ENCODE measurements around the gene NDUFA12. TPM values are rescaled to one million over a fixed set of nuclear protein-coding genes. Genes with fewer than 3 reads are reported as not detected.

NDUFA12 gene
- total RNA-seq, 1 experiment from 2014 or later: 129 TPM

- in situ Hi-C loops (cut with HindIII; ENCODE audit: low pct_unique_long_range_greater_than_20kb, low sequenced_read_pairs): no loop called here
- DNase-seq (ENCODE audit: low read depth, low spot score): no peak
Measured at GRCh38 chr12:94954948-94955592, 48.4 kb downstream of the NDUFA12 start.

- in situ Hi-C loops (cut with HindIII; ENCODE audit: low pct_unique_long_range_greater_than_20kb, low sequenced_read_pairs): no loop called here
- DNase-seq (ENCODE audit: low read depth, low spot score): peak; percentile 18
Measured at GRCh38 chr12:94954029-94954685, 49.3 kb downstream of the NDUFA12 start.

GRCh38 chr12:94952325-94952724 lies 51.2 kb downstream of the NDUFA12 start:
- in situ Hi-C loops (cut with HindIII; ENCODE audit: low pct_unique_long_range_greater_than_20kb, low sequenced_read_pairs): no loop called here
- DNase-seq (ENCODE audit: low read depth, low spot score): no peak

- in situ Hi-C loops (cut with HindIII; ENCODE audit: low pct_unique_long_range_greater_than_20kb, low sequenced_read_pairs): no loop called here
- no peak for DNase-seq (ENCODE audit: low read depth, low spot score)
Measured at GRCh38 chr12:94951071-94951934, 52.2 kb downstream of the NDUFA12 start.

GRCh38 chr12:94948232-94948810 lies 55.2 kb downstream of the NDUFA12 start:
- in situ Hi-C loops (cut with HindIII; ENCODE audit: low pct_unique_long_range_greater_than_20kb, low sequenced_read_pairs): no loop called here
- no peak for DNase-seq (ENCODE audit: low read depth, low spot score)

- in situ Hi-C loops (cut with HindIII; ENCODE audit: low pct_unique_long_range_greater_than_20kb, low sequenced_read_pairs): no loop called here
- no peak for DNase-seq (ENCODE audit: low read depth, low spot score)
Measured at GRCh38 chr12:94942663-94943062, 60.8 kb downstream of the NDUFA12 start.

GRCh38 chr12:94941440-94941862 lies 62.0 kb downstream of the NDUFA12 start:
- DNase-seq (ENCODE audit: low read depth, low spot score): no peak
- in situ Hi-C loops (cut with HindIII; ENCODE audit: low pct_unique_long_range_greater_than_20kb, low sequenced_read_pairs): no loop called here

- in situ Hi-C loops (cut with HindIII; ENCODE audit: low pct_unique_long_range_greater_than_20kb, low sequenced_read_pairs): no loop called here
- DNase-seq (ENCODE audit: low read depth, low spot score): no peak
Measured at GRCh38 chr12:94940771-94941170, 62.7 kb downstream of the NDUFA12 start.

GRCh38 chr12:94938583-94938982 lies 64.9 kb downstream of the NDUFA12 start:
- in situ Hi-C loops (cut with HindIII; ENCODE audit: low pct_unique_long_range_greater_than_20kb, low sequenced_read_pairs): no loop called here
- no peak for DNase-seq (ENCODE audit: low read depth, low spot score)

GRCh38 chr12:94930772-94931171 lies 72.7 kb downstream of the NDUFA12 start:
- in situ Hi-C loops (cut with HindIII; ENCODE audit: low pct_unique_long_range_greater_than_20kb, low sequenced_read_pairs): no loop called here
- DNase-seq (ENCODE audit: low read depth, low spot score): no peak

GRCh38 chr12:94930216-94930654 lies 73.3 kb downstream of the NDUFA12 start:
- in situ Hi-C loops (cut with HindIII; ENCODE audit: low pct_unique_long_range_greater_than_20kb, low sequenced_read_pairs): no loop called here
- DNase-seq (ENCODE audit: low read depth, low spot score): no peak

- in situ Hi-C loops (cut with HindIII; ENCODE audit: low pct_unique_long_range_greater_than_20kb, low sequenced_read_pairs): no loop called here
Measured at GRCh38 chr12:94929780-94930179, 73.7 kb downstream of the NDUFA12 start.

GRCh38 chr12:94925729-94926128 lies 77.8 kb downstream of the NDUFA12 start:
- DNase-seq (ENCODE audit: low read depth, low spot score): peak; percentile 24
- in situ Hi-C loops (cut with HindIII; ENCODE audit: low pct_unique_long_range_greater_than_20kb, low sequenced_read_pairs): no loop called here

More at GRCh38 chr12:94929780-94930179, 73.7 kb downstream of the NDUFA12 start:
- no peak for DNase-seq (ENCODE audit: low read depth, low spot score)

GRCh38 chr12:94925206-94925605 lies 78.3 kb downstream of the NDUFA12 start:
- no peak for DNase-seq (ENCODE audit: low read depth, low spot score)
- in situ Hi-C loops (cut with HindIII; ENCODE audit: low pct_unique_long_range_greater_than_20kb, low sequenced_read_pairs): no loop called here

GRCh38 chr12:94922561-94922960 lies 80.9 kb downstream of the NDUFA12 start:
- in situ Hi-C loops (cut with HindIII; ENCODE audit: low pct_unique_long_range_greater_than_20kb, low sequenced_read_pairs): no loop called here
- no peak for DNase-seq (ENCODE audit: low read depth, low spot score)
